Small intestine (tissue), 7 donors: ENCODE data around the gene NFKBIZ. TPM values are rescaled to one million over a fixed set of nuclear protein-coding genes. Genes with fewer than 3 reads are reported as not detected.
A peak's percentile ranks its signal among the peaks of the same experiment; 100 is the strongest.

Experiments
- DNase-seq, 2 donors: peaks; one replicate each; pipeline versions ENCODE4 v3.0.0 to v3.0.0-alpha.2; 2013
- FAIRE-seq: peaks from 2 replicates; lab custom pipeline; 2012; peaks lifted over from hg19 to GRCh38; lab: Jason Lieb, UNC
- H3K27ac ChIP-seq, 3 donors: one replicate each; pipeline ENCODE4 v1.5.1; 2013; ENCODE audit warnings: low read length in 2 of 3, mild to moderate bottlenecking in 2 of 3, control low read depth in 1 of 3, inconsistent platforms in 1 of 3, low read depth in 1 of 3, moderate library complexity in 1 of 3
- H3K27me3 ChIP-seq, 3 donors: one replicate each; pipeline ENCODE4 v1.6.1; 2013; ENCODE audit warnings: low read length in 3 of 3, inconsistent platforms in 1 of 3; ENCODE audit not compliant: control insufficient read depth in 3 of 3, insufficient read depth in 3 of 3
- H3K36me3 ChIP-seq, 3 donors: one replicate each; pipeline ENCODE4 v1.6.1; 2013; ENCODE audit warnings: low read length in 3 of 3, inconsistent platforms in 1 of 3, low read depth in 1 of 3, mild to moderate bottlenecking in 1 of 3, moderate library complexity in 1 of 3; ENCODE audit not compliant: control insufficient read depth in 3 of 3, insufficient read depth in 2 of 3
- H3K4me1 ChIP-seq, 3 donors: one replicate each; pipeline ENCODE4 v1.6.1; 2013; ENCODE audit warnings: low read length in 2 of 3, inconsistent platforms in 1 of 3, low read depth in 1 of 3, mild to moderate bottlenecking in 1 of 3, moderate library complexity in 1 of 3; ENCODE audit not compliant: control insufficient read depth in 3 of 3, insufficient read depth in 2 of 3
- H3K4me3 ChIP-seq, 3 donors: one replicate each; pipeline ENCODE4 v1.5.1; 2013; ENCODE audit warnings: low read length in 3 of 3, control low read depth in 1 of 3, inconsistent platforms in 1 of 3, low read depth in 1 of 3, mild to moderate bottlenecking in 1 of 3, moderate library complexity in 1 of 3
- H3K9me3 ChIP-seq, 2 donors: one replicate each; pipeline ENCODE4 v1.6.1; 2013; ENCODE audit warnings: low read depth in 1 of 2, low read length in 1 of 2; ENCODE audit not compliant: control insufficient read depth in 2 of 2, insufficient read depth in 1 of 2
- WGBS, 3 donors: extraction: QIAGEN DNeasy Blood & Tissue Kit; methylation state at CpG; one replicate each; pipeline ENCODE4 v1.1.7; 2013; 5-methylcytosine and 5-hydroxymethylcytosine counted together
- polyA plus RNA-seq, 4 donors: library from polyadenylated mRNA; stranded (reverse) in 3 of 4; unstranded in 1 of 4; fragments of 200-250 nt in 3 of 4; fragments of 120-200 nt in 1 of 4; gene quantifications; one replicate each; pipeline versions ENCODE4 v1.2.1 to v1.2.3, GENCODE V29; 2013
- donor health status: healthy with polysubstance abuse.
- donor health status: control.
- donor health status: control.
- donor health status: Bipolar disorder and iron deficiency.
- donor health status: healthy.

Gene NFKBIZ
- polyA plus RNA-seq, 4 donors = 10.3 to 211 (median 25.4) TPM

- DNase-seq = peak; percentile 40 to 45
- no peak for FAIRE-seq
- peaks cover 8 to 29% (median 12%) of the 10 kb centered on the region in 3 donors for H3K4me1 ChIP-seq
Measured at GRCh38 chr3:101850246-101851051, 1.1 kb downstream of the NFKBIZ start.

DNA sequence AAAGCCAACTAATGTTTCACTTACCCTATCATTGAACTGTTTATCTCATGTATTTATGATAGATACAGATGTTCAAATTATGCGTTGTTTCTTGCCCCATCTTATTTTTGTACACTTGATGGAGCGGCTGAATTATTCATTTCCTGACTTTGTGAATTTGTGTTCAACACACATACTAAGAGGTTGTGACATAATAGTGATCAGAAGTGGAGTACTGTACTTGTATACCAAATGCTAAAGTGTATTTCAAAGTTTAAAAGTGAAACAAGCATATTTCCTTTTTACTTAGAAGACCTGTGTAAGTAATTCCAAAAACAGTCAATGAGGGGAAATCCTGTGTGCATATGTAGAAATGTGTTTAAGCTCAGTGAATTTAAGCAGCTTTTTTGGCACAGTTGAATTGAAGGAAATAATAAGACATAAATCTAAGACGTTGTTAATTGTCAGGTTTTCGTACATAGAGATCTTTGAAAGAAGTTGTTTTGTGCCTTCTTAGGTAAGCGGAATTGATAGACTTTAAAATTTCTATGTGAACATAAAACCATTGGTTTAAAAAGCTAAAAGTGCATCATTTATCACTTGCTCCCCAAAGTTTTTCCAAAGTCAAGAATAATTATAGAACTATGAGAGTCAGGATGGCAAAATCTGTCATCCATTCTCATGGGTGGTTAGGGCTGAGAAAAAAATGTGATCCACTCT lies 1.9 kb downstream of the NFKBIZ start:
- Histone ChIP-seq H3K36me3 (peaks cover 8 to 30% (median 21%) of the 10 kb centered on the region in 3 donors), H3K27ac (peak overlapping the region; percentile 81 to 99 (median 95)), H3K9me3 (no peaks in the 10 kb centered on the region), H3K4me3 (peak overlapping the region; percentile 77 to 99 (median 96)), H3K4me1 (peaks cover 8 to 26% (median 12%) of the 10 kb centered on the region in 3 donors), H3K27me3 (no peaks in the 10 kb centered on the region)
- 6 to 23% (median 6%) methylated on average over 5 of the region's 5 CpGs for WGBS, 3 donors
- DNase-seq (peak; percentile 23 to 28), FAIRE-seq (peak; percentile 19)

More at GRCh38 chr3:101850246-101851051, 1.1 kb downstream of the NFKBIZ start:
- Histone ChIP-seq H3K4me3 (peak overlapping the region; percentile 77 to 99 (median 96)), H3K27ac (peak overlapping the region; percentile 95 to 99 (median 97)), H3K36me3 (peaks cover 6 to 22% (median 18%) of the 10 kb centered on the region in 3 donors), H3K27me3 (no peaks in the 10 kb centered on the region), H3K9me3 (no peaks in the 10 kb centered on the region)
- 0 to 1% (median 1%) methylated on average over 19 of the region's 19 CpGs for WGBS, 3 donors

GRCh38 chr3:101851850-101852714 lies 2.8 kb downstream of the NFKBIZ start:
- DNase-seq (peak; percentile 62 to 67), FAIRE-seq (peak; percentile 39)
- Histone ChIP-seq H3K27ac (peak overlapping the region; percentile 57 to 95 (median 81)), H3K36me3 (peaks cover 8 to 34% (median 24%) of the 10 kb centered on the region in 3 donors), H3K4me3 (peak overlapping the region; percentile 39 to 99 (median 77)), H3K27me3 (no peaks in the 10 kb centered on the region), H3K4me1 (peaks cover 8 to 19% (median 12%) of the 10 kb centered on the region in 3 donors), H3K9me3 (no peaks in the 10 kb centered on the region)
- 9 to 44% (median 24%) methylated on average over 6 of the region's 6 CpGs for WGBS, 3 donors

DNA sequence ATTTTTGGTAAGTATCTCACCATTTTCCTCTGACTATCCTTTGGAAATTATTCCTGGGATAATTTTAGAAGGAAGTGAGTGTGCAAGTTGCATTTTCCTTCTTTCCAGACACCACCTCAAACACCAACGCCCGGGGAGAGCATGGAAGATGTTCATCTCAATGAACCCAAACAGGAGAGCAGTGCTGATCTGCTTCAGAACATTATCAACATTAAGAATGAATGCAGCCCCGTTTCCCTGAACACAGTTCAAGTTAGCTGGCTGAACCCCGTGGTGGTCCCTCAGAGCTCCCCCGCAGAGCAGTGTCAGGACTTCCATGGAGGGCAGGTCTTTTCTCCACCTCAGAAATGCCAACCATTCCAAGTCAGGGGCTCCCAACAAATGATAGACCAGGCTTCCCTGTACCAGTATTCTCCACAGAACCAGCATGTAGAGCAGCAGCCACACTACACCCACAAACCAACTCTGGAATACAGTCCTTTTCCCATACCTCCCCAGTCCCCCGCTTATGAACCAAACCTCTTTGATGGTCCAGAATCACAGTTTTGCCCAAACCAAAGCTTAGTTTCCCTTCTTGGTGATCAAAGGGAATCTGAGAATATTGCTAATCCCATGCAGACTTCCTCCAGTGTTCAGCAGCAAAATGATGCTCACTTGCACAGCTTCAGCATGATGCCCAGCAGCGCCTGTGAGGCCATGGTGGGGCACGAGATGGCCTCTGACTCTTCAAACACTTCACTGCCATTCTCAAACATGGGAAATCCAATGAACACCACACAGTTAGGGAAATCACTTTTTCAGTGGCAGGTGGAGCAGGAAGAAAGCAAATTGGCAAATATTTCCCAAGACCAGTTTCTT lies 3.9 kb downstream of the NFKBIZ start:
- peaks cover 0 to 12% (median 9%) of the 10 kb centered on the region in 3 donors for H3K4me1 ChIP-seq

GRCh38 chr3:101853982-101854381 lies 4.7 kb downstream of the NFKBIZ start:
- no peaks in the 10 kb centered on the region for H3K9me3 ChIP-seq
- WGBS, 3 donors = 27 to 69% (median 45%) methylated on average over 3 of the region's 3 CpGs
- H3K27me3 ChIP-seq = no peaks in the 10 kb centered on the region
- peak overlapping the region in 1 of 3 donors; percentile 95 for H3K27ac ChIP-seq
- peaks cover 0 to 11% (median 9%) of the 10 kb centered on the region in 3 donors for H3K4me1 ChIP-seq
- H3K36me3 ChIP-seq = peaks cover 12 to 38% (median 33%) of the 10 kb centered on the region in 3 donors
- DNase-seq (no peak), FAIRE-seq (no peak)
- H3K4me3 ChIP-seq = peak overlapping the region in 2 of 3 donors; percentile 41 to 77

More for the DNA sequence above, 3.9 kb downstream of the NFKBIZ start:
- Histone ChIP-seq H3K36me3 (peaks cover 12 to 38% (median 29%) of the 10 kb centered on the region in 3 donors), H3K27ac (peak overlapping the region; percentile 51 to 95 (median 61)), H3K27me3 (no peaks in the 10 kb centered on the region), H3K9me3 (no peaks in the 10 kb centered on the region), H3K4me3 (peak overlapping the region in 2 of 3 donors; percentile 41 to 77)
- DNase-seq = peak in 1 of 2 donors; percentile 44
- FAIRE-seq = no peak
- 20 to 71% (median 44%) methylated on average over 8 of the region's 8 CpGs for WGBS, 3 donors

- H3K9me3 ChIP-seq = no peaks in the 10 kb centered on the region
- DNase-seq (peak; percentile 83 to 87), FAIRE-seq (no peak)
- peak overlapping the region in 2 of 3 donors; percentile 48 to 77 for H3K4me3 ChIP-seq
- H3K4me1 ChIP-seq = peaks cover 0 to 11% (median 11%) of the 10 kb centered on the region in 3 donors
- H3K27ac ChIP-seq = peak overlapping the region; percentile 68 to 95 (median 82)
- H3K36me3 ChIP-seq = peaks cover 15 to 38% (median 35%) of the 10 kb centered on the region in 3 donors
- H3K27me3 ChIP-seq = no peaks in the 10 kb centered on the region
- WGBS, 3 donors = 19 to 66% (median 39%) methylated on average over 2 of the region's 2 CpGs
Measured at GRCh38 chr3:101854608-101855304, 5.4 kb downstream of the NFKBIZ start.

GRCh38 chr3:101857301-101857741 lies 8.0 kb downstream of the NFKBIZ start:
- FAIRE-seq = no peak
- no peaks in the 10 kb centered on the region for H3K9me3 ChIP-seq
- H3K4me3 ChIP-seq = peak overlapping the region in 2 of 3 donors; percentile 31 to 77
- DNase-seq = peak in 1 of 2 donors; percentile 35
- no peaks in the 10 kb centered on the region for H3K27me3 ChIP-seq
- H3K27ac ChIP-seq = peak overlapping the region in 2 of 3 donors; percentile 25 to 95
- H3K36me3 ChIP-seq = peaks cover 15 to 48% (median 38%) of the 10 kb centered on the region in 3 donors
- 24 to 61% (median 50%) methylated on average over 8 of the region's 8 CpGs for WGBS, 3 donors
- H3K4me1 ChIP-seq = peaks cover 0 to 18% (median 11%) of the 10 kb centered on the region in 3 donors
